Body of pancreas (tissue), 4 donors: ENCODE measurements around the gene SIL1.

Experiments used
- POLR2A ChIP-seq, 3 donors: fragments of 450-650 bp; IDR thresholded peaks; one replicate each; pipeline ENCODE4 v1.6.1; 2016; ENCODE audit warnings: antibody characterized with exemption in 3 of 3, mild to moderate bottlenecking in 2 of 3
- TF ChIP-seq, protein P1 (sequence below), 7 experiments: fragments of 450-650 bp in 4 of 7; fragments of 200-600 bp in 3 of 7; sonication (generic) in 3 of 7; IDR thresholded peaks; one replicate each; pipeline ENCODE4 v1.5.1; 2016 to 2019; ENCODE audit warnings: antibody characterized with exemption in 7 of 7

- TF ChIP-seq, protein P1, sequence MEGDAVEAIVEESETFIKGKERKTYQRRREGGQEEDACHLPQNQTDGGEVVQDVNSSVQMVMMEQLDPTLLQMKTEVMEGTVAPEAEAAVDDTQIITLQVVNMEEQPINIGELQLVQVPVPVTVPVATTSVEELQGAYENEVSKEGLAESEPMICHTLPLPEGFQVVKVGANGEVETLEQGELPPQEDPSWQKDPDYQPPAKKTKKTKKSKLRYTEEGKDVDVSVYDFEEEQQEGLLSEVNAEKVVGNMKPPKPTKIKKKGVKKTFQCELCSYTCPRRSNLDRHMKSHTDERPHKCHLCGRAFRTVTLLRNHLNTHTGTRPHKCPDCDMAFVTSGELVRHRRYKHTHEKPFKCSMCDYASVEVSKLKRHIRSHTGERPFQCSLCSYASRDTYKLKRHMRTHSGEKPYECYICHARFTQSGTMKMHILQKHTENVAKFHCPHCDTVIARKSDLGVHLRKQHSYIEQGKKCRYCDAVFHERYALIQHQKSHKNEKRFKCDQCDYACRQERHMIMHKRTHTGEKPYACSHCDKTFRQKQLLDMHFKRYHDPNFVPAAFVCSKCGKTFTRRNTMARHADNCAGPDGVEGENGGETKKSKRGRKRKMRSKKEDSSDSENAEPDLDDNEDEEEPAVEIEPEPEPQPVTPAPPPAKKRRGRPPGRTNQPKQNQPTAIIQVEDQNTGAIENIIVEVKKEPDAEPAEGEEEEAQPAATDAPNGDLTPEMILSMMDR (IDR thresholded peaks at IDR 0.05): no peak
- TF ChIP-seq POLR2A (IDR thresholded peaks at IDR 0.05): no peak
These were observed 286.1 kb downstream of the SIL1 start for GRCh38 chr5:138912093-138912492.
